Measurements from ENCODE around the gene ST8SIA2.

ST8SIA2 gene

GRCh38 chr15:92417716-92418115 lies 24.0 kb downstream of the ST8SIA2 start:
- no peak for TF ChIP-seq CTCF (conservative IDR thresholded peaks at IDR 0.05)
- H3K27ac ChIP-seq, result no peak overlapping the region

GRCh38 chr15:92418864-92419263 lies 25.2 kb downstream of the ST8SIA2 start:
- no peak overlapping the region for H3K27ac ChIP-seq
- TF ChIP-seq CTCF (conservative IDR thresholded peaks at IDR 0.05), result 0 out of 2 replicates have a peak, but pooled peaks have one; percentile 12

- H3K27ac ChIP-seq, result no peak overlapping the region
- no peak for TF ChIP-seq CTCF (conservative IDR thresholded peaks at IDR 0.05)
Observed at GRCh38 chr15:92421976-92422375, 28.3 kb downstream of the ST8SIA2 start.

- no peak overlapping the region for H3K27ac ChIP-seq
- no peak for TF ChIP-seq CTCF (conservative IDR thresholded peaks at IDR 0.05)
Observed at GRCh38 chr15:92425578-92426225, 32.0 kb downstream of the ST8SIA2 start.

- H3K27ac ChIP-seq, result no peak overlapping the region
- no peak for TF ChIP-seq CTCF (conservative IDR thresholded peaks at IDR 0.05)
Observed at GRCh38 chr15:92429378-92430068, 35.8 kb downstream of the ST8SIA2 start.

GRCh38 chr15:92430069-92430440 lies 36.4 kb downstream of the ST8SIA2 start:
- H3K27ac ChIP-seq, result no peak overlapping the region
- no peak for TF ChIP-seq CTCF (conservative IDR thresholded peaks at IDR 0.05)

GRCh38 chr15:92435145-92435544 lies 41.5 kb downstream of the ST8SIA2 start:
- no peak overlapping the region for H3K27ac ChIP-seq
- no peak for TF ChIP-seq CTCF (conservative IDR thresholded peaks at IDR 0.05)

Measured in VCaP (cell line).